ENCODE measurements around the gene KICS2. TPM values are rescaled to one million over a fixed set of nuclear protein-coding genes. Genes with fewer than 3 reads are reported as not detected.

The KICS2 gene
- total and polyA plus RNA-seq, 9 of the 15 experiments (the other 6 are each of a cell fraction or from before 2014, with no cell fraction given), result 2.3 to 6.4 (median 5.5) TPM

GRCh38 chr12:64222009-64222765, at the start of gene KICS2 (continued):
- TF ChIP-seq ZNF589 (CRISPR knock-in tag; IDR thresholded peaks at IDR 0.05; ENCODE audit: low read depth) (0 out of 2 replicates have a peak, but pooled peaks have one; percentile 50), RNF219 (CRISPR knock-in tag; IDR thresholded peaks at IDR 0.05) (no peak), SOX6 (IDR thresholded peaks at IDR 0.05) (no peak), OTX1 (CRISPR knock-in tag; IDR thresholded peaks at IDR 0.05) (no peak), KLF16 (IDR thresholded peaks at IDR 0.05) (no peak), ZNF57 (CRISPR knock-in tag; IDR thresholded peaks at IDR 0.05) (no peak), ZNF24 (IDR thresholded peaks at IDR 0.05) (no peak), HEY1 (CRISPR knock-in tag; IDR thresholded peaks at IDR 0.05; ENCODE audit: borderline replicate concordance) (no peak), NFIC (IDR thresholded peaks at IDR 0.05) (no peak; the same call in 1 of the 2 replicates), ASH1L (IDR thresholded peaks at IDR 0.05; ENCODE audit: borderline replicate concordance, low read depth, partially characterized antibody) (peak; percentile 68), ZNF165 (CRISPR knock-in tag; IDR thresholded peaks at IDR 0.05; ENCODE audit: borderline replicate concordance) (no peak), MBD1 (CRISPR knock-in tag; IDR thresholded peaks at IDR 0.05) (no peak), KDM5B (IDR thresholded peaks at IDR 0.05; ENCODE audit: insufficient replicate concordance, low read depth, low read length) (peak; percentile 81), ZNF121 (CRISPR knock-in tag; conservative IDR thresholded peaks at IDR 0.05) (no peak), EGR1 (conservative IDR thresholded peaks at IDR 0.05) (0 out of 2 replicates have a peak, but pooled peaks have one; percentile 39), IRF1 (CRISPR knock-in tag; IDR thresholded peaks at IDR 0.05; ENCODE audit: borderline replicate concordance) (peak; percentile 81; the same call in 1 of the 2 replicates), RBBP5 (IDR thresholded peaks at IDR 0.05; ENCODE audit: borderline replicate concordance, insufficient read depth, low read length, poor library complexity, severe bottlenecking) (peak; percentile 77), ZNF830 (CRISPR knock-in tag; IDR thresholded peaks at IDR 0.05) (no peak), AFF4 (CRISPR knock-in tag; IDR thresholded peaks at IDR 0.05) (peak; percentile 77; the same call in 1 of the 2 replicates), MTF1 (CRISPR knock-in tag; IDR thresholded peaks at IDR 0.05; ENCODE audit: borderline replicate concordance) (no peak)

Measured in K562 (cell line).